A673 (cell line): ENCODE measurements around the gene CYP4F2. TPM values are rescaled to one million over a fixed set of nuclear protein-coding genes. Genes with fewer than 3 reads are reported as not detected.
"Not testable (repeated sequence)": the region's sequence is repeated elsewhere in the genome, so short reads cannot be mapped to it uniquely, and the experiment has no call there.

ENCODE experiments used
- BruUV-seq: library from RNA; stranded (reverse); fragments of 400-500 nt; replicated peaks from 2 replicates; lab custom pipeline; 2021; lab: Mats Ljungman, UMichigan
- CTCF ChIA-PET: fragments of 300-600 bp; sonication (Branson Sonifier 250); formaldehyde crosslinking; loops from one replicate; lab custom pipeline; 2022; ENCODE audit warnings: antibody characterized with exemption; lab: Charles Lee
- POLR2A ChIA-PET: fragments of 300-600 bp; sonication (Branson Sonifier 250); formaldehyde crosslinking; loops from one replicate; lab custom pipeline; 2022; ENCODE audit warnings: antibody characterized with exemption; ENCODE audit not compliant: low non-redundant PET; lab: Charles Lee
- DNase-seq: peaks from one replicate; pipeline ENCODE4 v3.0.0-alpha.2; 2015; ENCODE audit warnings: low spot score
- H3K27ac ChIP-seq: fragments of 200-600 bp; sonication (generic); 2 replicates; pipeline ENCODE4 v1.5.1; 2016; ENCODE audit warnings: mixed run types, low read depth, mild to moderate bottlenecking, mixed read lengths, antibody characterized with exemption, low read length; ENCODE audit not compliant: poor library complexity, severe bottlenecking
- H3K27me3 ChIP-seq: fragments of 200-600 bp; sonication (generic); replicated peaks from 2 replicates; pipeline ENCODE4 v1.6.1; 2017; ENCODE audit warnings: mixed run types, low read depth, mild to moderate bottlenecking, mixed read lengths, antibody characterized with exemption, low read length; ENCODE audit not compliant: insufficient read depth, poor library complexity
- H3K36me3 ChIP-seq: fragments of 200-600 bp; sonication (generic); 2 replicates; pipeline ENCODE4 v1.6.1; 2016; ENCODE audit warnings: mixed run types, mild to moderate bottlenecking, mixed read lengths, antibody characterized with exemption, low read length; ENCODE audit not compliant: insufficient read depth, poor library complexity, severe bottlenecking
- H3K4me1 ChIP-seq: fragments of 200-600 bp; sonication (generic); 2 replicates; pipeline ENCODE4 v1.6.1; 2017; ENCODE audit warnings: mixed run types, mild to moderate bottlenecking, mixed read lengths, antibody characterized with exemption, low read length; ENCODE audit not compliant: insufficient read depth, poor library complexity, severe bottlenecking
- H3K4me3 ChIP-seq: fragments of 200-600 bp; sonication (generic); 2 replicates; pipeline ENCODE4 v1.5.1; 2016; ENCODE audit warnings: low read depth, mixed run types, mild to moderate bottlenecking, mixed read lengths, low read length; ENCODE audit not compliant: poor library complexity, severe bottlenecking
- H3K9me3 ChIP-seq: fragments of 200-600 bp; sonication (generic); 2 replicates; pipeline ENCODE4 v1.6.1; 2016; ENCODE audit warnings: mixed run types, low read depth, mild to moderate bottlenecking, mixed read lengths, antibody characterized with exemption, low read length; ENCODE audit not compliant: poor library complexity, severe bottlenecking
- CTCF ChIP-seq: fragments of 300-800, 200-600 bp; sonication (generic); conservative IDR thresholded peaks from 2 replicates; pipeline ENCODE4 v1.5.1; 2017; ENCODE audit warnings: low read depth, mild to moderate bottlenecking, antibody characterized with exemption, low read length, moderate library complexity, mixed read lengths
- EZH2 ChIP-seq: fragments of 200-600 bp; sonication (generic); IDR thresholded peaks from 2 replicates; pipeline ENCODE4 v1.6.1; 2017; ENCODE audit warnings: borderline replicate concordance, low read depth, mild to moderate bottlenecking, mixed read lengths, antibody characterized with exemption, low read length; ENCODE audit not compliant: poor library complexity, severe bottlenecking
- intact Hi-C: fragments of 100-400 bp; cut with micrococcal nuclease; formaldehyde crosslinking; loops from one replicate; pipeline ENCODE4 v1.10.0; 2022; ENCODE audit not compliant: unreplicated experiment
- total RNA-seq: library from RNA; stranded (reverse); gene quantifications from 2 replicates; pipeline ENCODE4 v1.2.3, GENCODE V29; 2021

The CYP4F2 gene
- total RNA-seq, 1 experiment from 2014 or later = not detected

GRCh38 chr19:15893477-15893876 lies 4.4 kb downstream of the CYP4F2 start:
- ChIA-PET POLR2A (no interaction called here), CTCF (no interaction called here)
- no TSS peak for BruUV-seq
- no peaks in the 10 kb centered on the region for H3K36me3 ChIP-seq
- peaks cover 4% of the 10 kb centered on the region for H3K27me3 ChIP-seq
- TF ChIP-seq EZH2 (no peak), CTCF (no peak)
- H3K4me3 ChIP-seq = no peak overlapping the region
- intact Hi-C loops = no loop called here
- no peaks in the 10 kb centered on the region for H3K4me1 ChIP-seq
- H3K9me3 ChIP-seq = no peaks in the 10 kb centered on the region
- no peak for DNase-seq
- no peak overlapping the region for H3K27ac ChIP-seq

- no TSS peak for BruUV-seq
- TF ChIP-seq EZH2 (no peak), CTCF (no peak)
- CTCF ChIA-PET = no interaction called here
- no peaks in the 10 kb centered on the region for H3K4me1 ChIP-seq
- POLR2A ChIA-PET = no interaction called here
- H3K27ac ChIP-seq = no peak overlapping the region
- no peaks in the 10 kb centered on the region for H3K36me3 ChIP-seq
- H3K9me3 ChIP-seq = no peaks in the 10 kb centered on the region
- H3K4me3 ChIP-seq = no peak overlapping the region
- no peak for DNase-seq
- intact Hi-C loops = no loop called here
- H3K27me3 ChIP-seq = no peaks in the 10 kb centered on the region
Measured at GRCh38 chr19:15892012-15892411, 5.9 kb downstream of the CYP4F2 start.

- ChIA-PET CTCF (no interaction called here), POLR2A (no interaction called here)
- no peaks in the 10 kb centered on the region for H3K36me3 ChIP-seq
- no peaks in the 10 kb centered on the region for H3K4me1 ChIP-seq
- H3K9me3 ChIP-seq = no peaks in the 10 kb centered on the region
- intact Hi-C loops = no loop called here
- no peak for TF ChIP-seq EZH2
- TF ChIP-seq CTCF = no peak
- DNase-seq = no peak
- no peak overlapping the region for H3K27ac ChIP-seq
- H3K27me3 ChIP-seq = no peaks in the 10 kb centered on the region
- no peak overlapping the region for H3K4me3 ChIP-seq
- no TSS peak for BruUV-seq
Measured at GRCh38 chr19:15891434-15891833, 6.4 kb downstream of the CYP4F2 start.

- DNase-seq, H3K27me3 ChIP-seq, H3K4me1 ChIP-seq, CTCF ChIA-PET, H3K27ac ChIP-seq, POLR2A ChIA-PET, H3K4me3 ChIP-seq, intact Hi-C loops, H3K36me3 ChIP-seq, H3K9me3 ChIP-seq, BruUV-seq: not testable (repeated sequence)
Measured at GRCh38 chr19:15889339-15889738, 8.5 kb downstream of the CYP4F2 start.
